Mesenchymal stem cell (in vitro differentiated cells and primary cell): ENCODE measurements around the gene NUDT3.

Experiments used
- DNase-seq: peaks from one replicate; pipeline ENCODE4 v3.0.0-alpha.2; 2013
- H2AFZ ChIP-seq: one replicate; pipeline ENCODE4 v1.6.1; 2013; ENCODE audit warnings: low read depth, mild to moderate bottlenecking, control low read depth, inconsistent platforms, low read length, moderate library complexity
- H2AK5ac ChIP-seq: 2 replicates; pipeline ENCODE4 v1.6.1; 2013; ENCODE audit warnings: low read length, moderate library complexity, mild to moderate bottlenecking, inconsistent platforms; ENCODE audit not compliant: severe bottlenecking
- H2BK120ac ChIP-seq: one replicate; pipeline ENCODE4 v1.6.1; 2013; ENCODE audit warnings: low read depth, mild to moderate bottlenecking, inconsistent platforms, low read length, moderate library complexity
- H2BK12ac ChIP-seq, 2 experiments: one replicate each; pipeline ENCODE4 v1.6.1; 2013; ENCODE audit warnings: inconsistent platforms in 2 of 2, low read length in 2 of 2, mild to moderate bottlenecking in 2 of 2, moderate library complexity in 2 of 2, control low read depth in 1 of 2
- H2BK15ac ChIP-seq: one replicate; pipeline ENCODE4 v1.6.1; 2013; ENCODE audit warnings: mild to moderate bottlenecking, low read depth, inconsistent platforms; ENCODE audit not compliant: poor library complexity, severe bottlenecking
- H2BK5ac ChIP-seq: 2 replicates; pipeline ENCODE4 v1.6.1; 2013; ENCODE audit warnings: low read depth, mild to moderate bottlenecking, low read length, control low read depth, inconsistent platforms; ENCODE audit not compliant: poor library complexity, severe bottlenecking
- H3K14ac ChIP-seq, 2 experiments: one replicate each; pipeline ENCODE4 v1.6.1; 2013; ENCODE audit warnings: inconsistent platforms in 2 of 2, low read length in 2 of 2, control low read depth in 1 of 2, mild to moderate bottlenecking in 1 of 2, moderate library complexity in 1 of 2
- H3K18ac ChIP-seq, 2 experiments: one replicate each; pipeline ENCODE4 v1.6.1; 2013; ENCODE audit warnings: inconsistent platforms in 2 of 2, low read length in 2 of 2, control low read depth in 1 of 2, low read depth in 1 of 2, mild to moderate bottlenecking in 1 of 2
- H3K23ac ChIP-seq, 2 experiments: one replicate each; pipeline ENCODE4 v1.6.1; 2013; ENCODE audit warnings: inconsistent platforms in 2 of 2, low read length in 2 of 2, mild to moderate bottlenecking in 2 of 2, moderate library complexity in 2 of 2, control low read depth in 1 of 2
- H3K27ac ChIP-seq: 2 replicates; pipeline ENCODE4 v1.5.1; 2013; ENCODE audit warnings: mild to moderate bottlenecking, moderate library complexity, low read length, control low read depth, inconsistent platforms; ENCODE audit not compliant: poor library complexity, severe bottlenecking
- H3K27me3 ChIP-seq, 2 experiments: 2 replicates each; pipeline versions ENCODE4 v1.6.1 to v1.7.0; 2013; ENCODE audit warnings: low read length in 2 of 2, mild to moderate bottlenecking in 2 of 2, moderate library complexity in 2 of 2, control low read depth in 1 of 2, inconsistent platforms in 1 of 2; ENCODE audit not compliant: control insufficient read depth in 1 of 2, insufficient read depth in 1 of 2
- H3K36me3 ChIP-seq, 2 experiments: 2 replicates each; pipeline versions ENCODE4 v1.6.1 to v1.7.0; 2013; ENCODE audit warnings: low read length in 2 of 2, control low read depth in 1 of 2, inconsistent platforms in 1 of 2, low read depth in 1 of 2, mild to moderate bottlenecking in 1 of 2; ENCODE audit not compliant: insufficient read depth in 2 of 2, control insufficient read depth in 1 of 2
- H3K4ac ChIP-seq, 2 experiments: one replicate each; pipeline ENCODE4 v1.6.1; 2013; ENCODE audit warnings: inconsistent platforms in 2 of 2, low read length in 2 of 2, mild to moderate bottlenecking in 2 of 2, moderate library complexity in 2 of 2, control low read depth in 1 of 2, low read depth in 1 of 2
- H3K4me1 ChIP-seq: 2 replicates; pipeline ENCODE4 v1.6.1; 2013; ENCODE audit warnings: low read depth, low read length, control low read depth; ENCODE audit not compliant: control insufficient read depth, insufficient read depth
- H3K4me2 ChIP-seq: 2 replicates; pipeline ENCODE4 v1.6.1; 2013; ENCODE audit warnings: low read length, mild to moderate bottlenecking, inconsistent platforms; ENCODE audit not compliant: poor library complexity, severe bottlenecking
- H3K4me3 ChIP-seq, 2 experiments: 2 replicates each; pipeline versions ENCODE4 v1.5.1 to v1.7.0; 2013; ENCODE audit warnings: low read length in 2 of 2, mild to moderate bottlenecking in 2 of 2, control low read depth in 1 of 2, low read depth in 1 of 2; ENCODE audit not compliant: insufficient read depth in 1 of 2
- H3K79me1 ChIP-seq: replicated peaks from 2 replicates; pipeline ENCODE4 v1.6.1; 2013; ENCODE audit warnings: mild to moderate bottlenecking, control low read depth, low read length, inconsistent platforms; ENCODE audit not compliant: poor library complexity, severe bottlenecking
- H3K9ac ChIP-seq: 2 replicates; pipeline ENCODE4 v1.7.0; 2013; ENCODE audit warnings: mild to moderate bottlenecking, low read length, moderate library complexity
- H3K9me3 ChIP-seq: 2 replicates; pipeline ENCODE4 v1.7.0; 2013; ENCODE audit warnings: mild to moderate bottlenecking, low read length; ENCODE audit not compliant: control insufficient read depth
- H4K8ac ChIP-seq: one replicate; pipeline ENCODE4 v1.6.1; 2013; ENCODE audit warnings: inconsistent platforms, mild to moderate bottlenecking, low read length, moderate library complexity
- H4K91ac ChIP-seq: one replicate; pipeline ENCODE4 v1.6.1; 2013; ENCODE audit warnings: mild to moderate bottlenecking, low read length, inconsistent platforms
- WGBS: methylation state at CpG from one replicate; pipeline ENCODE4 v1.1.7; 2013; ENCODE audit warnings: mixed read lengths; 5-methylcytosine and 5-hydroxymethylcytosine counted together

The NUDT3 gene

DNA sequence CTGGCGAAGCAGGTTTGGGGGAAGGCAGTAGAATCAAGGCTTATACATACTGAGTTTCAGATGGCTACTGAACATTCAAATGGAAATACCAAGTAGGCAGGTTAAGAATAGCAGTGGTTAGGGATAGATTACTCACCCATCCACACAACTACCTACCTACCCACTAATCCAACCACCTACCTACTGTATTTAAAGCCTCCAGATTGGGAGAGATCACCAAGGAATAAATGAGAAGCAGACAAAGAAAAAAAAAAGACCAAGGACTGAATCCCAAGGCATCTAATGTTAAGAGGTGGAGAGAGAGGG, 75.3 kb downstream of the NUDT3 start:
- H4K8ac ChIP-seq = no peak overlapping the region
- no peak overlapping the region for H2BK12ac ChIP-seq
- H3K4me2 ChIP-seq = no peak overlapping the region
- H2BK15ac ChIP-seq = no peak overlapping the region
- peaks cover 1% of the 10 kb centered on the region for H3K4me1 ChIP-seq
- H3K36me3 ChIP-seq = peaks cover 0 to 7% of the 10 kb centered on the region in 2 experiments
- no peak overlapping the region for H3K4ac ChIP-seq
- H3K18ac ChIP-seq = no peak overlapping the region
- H2AFZ ChIP-seq = no peak overlapping the region
- DNase-seq = no peak
- H4K91ac ChIP-seq = no peak overlapping the region
- no peak overlapping the region for H2BK5ac ChIP-seq
- H3K23ac ChIP-seq = no peak overlapping the region
- no peak overlapping the region for H2AK5ac ChIP-seq
- H3K9ac ChIP-seq = no peak overlapping the region
- no peak overlapping the region for H2BK120ac ChIP-seq
- H3K27me3 ChIP-seq = no peaks in the 10 kb centered on the region
- no peak overlapping the region for H3K14ac ChIP-seq
- H3K27ac ChIP-seq = no peak overlapping the region
- WGBS = no CpG with 5 or more reads among the region's 1 CpG
- peaks cover 27% of the 10 kb centered on the region for H3K79me1 ChIP-seq
- H3K9me3 ChIP-seq = no peaks in the 10 kb centered on the region
- no peak overlapping the region for H3K4me3 ChIP-seq

DNA sequence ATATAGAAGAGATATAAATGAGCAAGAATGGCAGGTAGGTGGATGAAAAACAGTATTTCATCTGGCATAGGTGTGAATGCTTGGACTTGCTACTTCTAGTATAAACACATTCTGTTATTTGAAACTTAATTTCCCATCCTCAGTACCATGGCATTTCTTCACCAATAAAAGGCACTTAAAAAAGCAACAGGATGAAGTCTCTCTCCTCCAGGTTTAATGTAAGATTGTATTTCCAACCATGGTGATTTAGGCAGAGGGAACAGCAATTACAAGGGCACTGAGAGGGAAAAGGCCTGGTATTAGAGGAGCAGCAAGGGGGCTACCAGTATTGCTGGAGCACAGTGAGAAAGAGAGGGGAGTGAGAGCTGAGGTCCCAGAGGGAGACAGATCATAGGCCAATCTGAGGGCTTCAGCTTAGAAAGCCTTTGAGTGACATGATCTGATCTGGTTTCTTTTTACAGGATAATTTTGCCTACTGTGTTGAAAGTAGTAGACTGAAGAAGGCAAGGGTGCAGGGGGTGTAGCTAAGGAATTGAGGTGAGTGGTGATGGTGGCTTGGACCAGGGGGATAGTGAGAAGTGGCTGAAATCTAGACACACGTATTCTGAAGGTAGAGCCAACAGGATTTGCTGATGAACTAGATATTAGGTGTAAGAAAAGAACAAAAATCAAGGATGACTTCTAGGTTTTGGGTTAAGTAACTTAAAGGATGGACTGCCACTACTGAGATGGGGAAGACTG, 75.9 kb downstream of the NUDT3 start:
- Histone ChIP-seq H3K4me1 (peaks cover 1% of the 10 kb centered on the region), H3K4ac (no peak overlapping the region), H2BK120ac (no peak overlapping the region), H2BK12ac (no peak overlapping the region), H3K9me3 (no peaks in the 10 kb centered on the region), H4K91ac (no peak overlapping the region), H3K4me2 (no peak overlapping the region), H3K9ac (no peak overlapping the region), H3K18ac (no peak overlapping the region), H3K36me3 (peaks cover 0 to 7% of the 10 kb centered on the region in 2 experiments), H2AFZ (no peak overlapping the region), H2BK15ac (no peak overlapping the region), H2AK5ac (no peak overlapping the region), H3K14ac (no peak overlapping the region), H3K23ac (no peak overlapping the region), H3K4me3 (no peak overlapping the region), H3K27ac (no peak overlapping the region), H4K8ac (no peak overlapping the region), H2BK5ac (no peak overlapping the region), H3K79me1 (peaks cover 24% of the 10 kb centered on the region), H3K27me3 (no peaks in the 10 kb centered on the region)
- 95% methylated on average over 1 of the region's 1 CpG for WGBS
- DNase-seq = no peak

DNA sequence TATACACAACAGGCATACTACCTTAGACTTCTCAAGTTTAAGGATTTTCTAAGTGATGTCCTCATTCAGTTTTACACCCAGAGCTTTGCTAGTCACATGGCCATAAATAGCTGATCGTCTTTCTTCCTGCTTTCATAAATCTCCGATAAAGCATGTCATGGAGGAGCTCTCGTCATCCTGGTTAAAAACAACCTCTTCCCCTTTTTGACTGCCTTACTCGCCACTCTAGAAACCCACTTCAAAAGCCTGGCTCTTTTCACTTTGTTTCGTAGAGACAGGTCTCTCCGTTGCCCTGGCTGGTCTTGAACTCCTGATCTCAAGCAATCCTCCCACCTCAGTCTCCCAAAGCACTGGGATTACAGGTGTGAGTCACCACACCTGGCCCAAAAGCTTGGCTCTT, 76.7 kb downstream of the NUDT3 start:
- H3K18ac ChIP-seq = no peak overlapping the region
- no peak overlapping the region for H2BK15ac ChIP-seq
- no peak overlapping the region for H3K27ac ChIP-seq
- H3K36me3 ChIP-seq = peaks cover 0 to 7% of the 10 kb centered on the region in 2 experiments
- H2AFZ ChIP-seq = no peak overlapping the region
- H3K27me3 ChIP-seq = no peaks in the 10 kb centered on the region
- no peak overlapping the region for H3K9ac ChIP-seq
- H3K4ac ChIP-seq = no peak overlapping the region
- no peak overlapping the region for H4K8ac ChIP-seq
- H2BK120ac ChIP-seq = no peak overlapping the region
- H3K79me1 ChIP-seq = peaks cover 20% of the 10 kb centered on the region
- H2BK12ac ChIP-seq = no peak overlapping the region
- no peak overlapping the region for H3K23ac ChIP-seq
- H4K91ac ChIP-seq = no peak overlapping the region
- DNase-seq = no peak
- no peak overlapping the region for H3K4me2 ChIP-seq
- no peak overlapping the region for H2AK5ac ChIP-seq
- 88% methylated on average over 6 of the region's 6 CpGs for WGBS
- H3K14ac ChIP-seq = no peak overlapping the region
- peaks cover 1% of the 10 kb centered on the region for H3K4me1 ChIP-seq
- no peak overlapping the region for H2BK5ac ChIP-seq
- H3K4me3 ChIP-seq = no peak overlapping the region
- no peaks in the 10 kb centered on the region for H3K9me3 ChIP-seq

DNA sequence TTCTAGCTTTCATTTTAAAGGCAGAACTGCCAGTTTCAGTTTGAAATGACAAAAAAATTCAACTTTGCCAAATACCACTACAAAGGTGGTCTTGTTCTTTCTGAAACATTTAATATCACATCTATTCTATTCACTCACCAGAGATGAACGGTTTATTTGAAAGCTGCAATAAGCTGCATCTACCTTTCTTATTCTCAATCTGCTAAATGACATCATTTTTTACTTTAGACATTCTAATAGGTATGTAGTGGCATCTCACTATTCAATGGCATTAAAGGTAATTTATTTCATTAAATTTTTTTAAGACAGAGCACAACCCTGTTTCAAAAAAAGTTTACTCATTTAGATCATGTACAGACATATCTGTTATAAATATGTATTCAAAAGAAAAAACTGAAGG, 77.2 kb downstream of the NUDT3 start:
- no peak overlapping the region for H3K18ac ChIP-seq
- no peak overlapping the region for H3K4ac ChIP-seq
- H3K4me1 ChIP-seq = peaks cover 1% of the 10 kb centered on the region
- H4K91ac ChIP-seq = no peak overlapping the region
- H2AFZ ChIP-seq = no peak overlapping the region
- WGBS = 100% methylated on average over 1 of the region's 1 CpG
- H2AK5ac ChIP-seq = no peak overlapping the region
- no peak overlapping the region for H2BK12ac ChIP-seq
- H3K14ac ChIP-seq = no peak overlapping the region
- no peak overlapping the region for H3K4me2 ChIP-seq
- H3K27ac ChIP-seq = no peak overlapping the region
- no peak overlapping the region for H4K8ac ChIP-seq
- no peaks in the 10 kb centered on the region for H3K9me3 ChIP-seq
- H2BK120ac ChIP-seq = no peak overlapping the region
- peaks cover 19% of the 10 kb centered on the region for H3K79me1 ChIP-seq
- H3K9ac ChIP-seq = no peak overlapping the region
- H3K27me3 ChIP-seq = no peaks in the 10 kb centered on the region
- DNase-seq = no peak
- no peak overlapping the region for H2BK5ac ChIP-seq
- peaks cover 0 to 3% of the 10 kb centered on the region in 2 experiments for H3K36me3 ChIP-seq
- no peak overlapping the region for H2BK15ac ChIP-seq
- no peak overlapping the region for H3K4me3 ChIP-seq
- H3K23ac ChIP-seq = no peak overlapping the region
